GM12875 (cell line): ENCODE measurements around the gene FAM13A.

Experiments used
- H3K4me3 ChIP-seq: one replicate; pipeline ENCODE4 v1.5.1; 2011; ENCODE audit warnings: low read depth, low read length, control low read depth
- TF ChIP-seq, protein P1 (sequence below): IDR thresholded peaks from 2 replicates; pipeline ENCODE4 v1.5.1; 2011; ENCODE audit warnings: low read depth, mild to moderate bottlenecking, control low read depth, inconsistent platforms, low read length, moderate library complexity, borderline replicate concordance; ENCODE audit not compliant: insufficient read depth

The FAM13A gene

DNA sequence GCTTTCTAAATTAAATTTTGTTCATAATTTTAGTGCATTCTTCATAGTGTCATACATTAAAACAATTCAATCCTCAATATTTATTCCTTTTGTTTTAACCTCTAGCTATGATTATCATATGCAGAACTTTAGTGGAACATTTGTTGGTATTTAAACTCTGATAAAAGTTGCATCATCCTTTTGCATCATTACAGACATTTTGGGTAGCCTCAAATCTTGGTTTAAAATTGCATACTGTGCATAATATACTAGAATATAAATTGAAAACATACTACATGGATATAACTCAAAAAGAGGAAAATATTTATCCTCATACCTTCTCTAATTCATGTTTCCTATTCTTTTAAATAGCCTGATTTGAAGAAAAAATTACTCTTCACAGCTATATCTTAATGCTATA is 262.0 kb downstream of the FAM13A start:
- H3K4me3 ChIP-seq: no peak overlapping the region

DNA sequence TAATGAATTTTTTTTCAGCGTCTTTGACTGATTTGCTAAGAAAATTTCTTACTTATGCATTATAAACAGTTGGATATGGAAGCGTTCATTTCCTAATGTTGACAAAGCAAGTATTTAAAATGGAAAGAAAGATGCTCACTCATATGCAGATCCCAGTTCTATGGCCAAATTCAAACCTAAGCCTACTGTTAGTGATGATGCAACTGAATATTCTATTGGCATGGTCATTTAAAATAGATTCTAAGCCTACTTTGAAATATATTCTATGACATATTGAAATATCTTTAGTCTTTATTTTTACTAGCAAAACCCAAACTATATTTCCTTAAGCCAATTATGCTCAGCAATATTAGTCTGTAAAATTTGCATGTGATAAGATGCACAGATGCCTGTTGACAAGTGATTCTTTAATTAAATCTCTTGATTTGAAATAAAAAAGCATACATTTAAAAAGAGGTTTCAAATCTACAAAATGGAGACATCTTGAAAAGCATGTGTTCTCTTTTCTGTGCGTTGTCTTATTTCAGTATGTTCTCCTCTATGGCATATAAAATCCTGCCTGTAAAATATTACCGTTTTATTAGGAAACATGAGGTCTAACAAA is 262.8 kb downstream of the FAM13A start:
- TF ChIP-seq, protein P1, sequence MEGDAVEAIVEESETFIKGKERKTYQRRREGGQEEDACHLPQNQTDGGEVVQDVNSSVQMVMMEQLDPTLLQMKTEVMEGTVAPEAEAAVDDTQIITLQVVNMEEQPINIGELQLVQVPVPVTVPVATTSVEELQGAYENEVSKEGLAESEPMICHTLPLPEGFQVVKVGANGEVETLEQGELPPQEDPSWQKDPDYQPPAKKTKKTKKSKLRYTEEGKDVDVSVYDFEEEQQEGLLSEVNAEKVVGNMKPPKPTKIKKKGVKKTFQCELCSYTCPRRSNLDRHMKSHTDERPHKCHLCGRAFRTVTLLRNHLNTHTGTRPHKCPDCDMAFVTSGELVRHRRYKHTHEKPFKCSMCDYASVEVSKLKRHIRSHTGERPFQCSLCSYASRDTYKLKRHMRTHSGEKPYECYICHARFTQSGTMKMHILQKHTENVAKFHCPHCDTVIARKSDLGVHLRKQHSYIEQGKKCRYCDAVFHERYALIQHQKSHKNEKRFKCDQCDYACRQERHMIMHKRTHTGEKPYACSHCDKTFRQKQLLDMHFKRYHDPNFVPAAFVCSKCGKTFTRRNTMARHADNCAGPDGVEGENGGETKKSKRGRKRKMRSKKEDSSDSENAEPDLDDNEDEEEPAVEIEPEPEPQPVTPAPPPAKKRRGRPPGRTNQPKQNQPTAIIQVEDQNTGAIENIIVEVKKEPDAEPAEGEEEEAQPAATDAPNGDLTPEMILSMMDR: no peak
- no peak overlapping the region for H3K4me3 ChIP-seq

More for the DNA sequence above, 262.0 kb downstream of the FAM13A start:
- TF ChIP-seq, protein P1: no peak

DNA sequence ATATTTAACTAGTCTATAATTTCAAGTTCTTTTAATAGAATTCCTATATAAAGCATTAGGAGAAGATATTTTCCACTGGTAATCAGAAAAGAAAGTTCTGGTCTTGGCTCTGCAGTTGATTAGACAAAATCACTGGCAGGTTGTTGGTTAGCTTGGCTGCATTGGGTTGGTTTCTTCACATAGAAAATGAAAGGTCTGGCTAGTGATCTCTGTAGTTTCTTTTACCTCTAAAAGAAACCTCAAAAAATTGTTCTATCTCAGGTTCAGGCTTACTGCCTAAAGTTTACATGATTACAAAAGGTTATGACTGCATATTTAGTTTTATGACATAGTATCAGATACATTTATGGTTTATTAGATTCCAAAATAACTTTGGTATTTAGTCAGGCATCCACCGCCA is 263.5 kb downstream of the FAM13A start:
- TF ChIP-seq, protein P1: no peak
- H3K4me3 ChIP-seq: no peak overlapping the region

DNA sequence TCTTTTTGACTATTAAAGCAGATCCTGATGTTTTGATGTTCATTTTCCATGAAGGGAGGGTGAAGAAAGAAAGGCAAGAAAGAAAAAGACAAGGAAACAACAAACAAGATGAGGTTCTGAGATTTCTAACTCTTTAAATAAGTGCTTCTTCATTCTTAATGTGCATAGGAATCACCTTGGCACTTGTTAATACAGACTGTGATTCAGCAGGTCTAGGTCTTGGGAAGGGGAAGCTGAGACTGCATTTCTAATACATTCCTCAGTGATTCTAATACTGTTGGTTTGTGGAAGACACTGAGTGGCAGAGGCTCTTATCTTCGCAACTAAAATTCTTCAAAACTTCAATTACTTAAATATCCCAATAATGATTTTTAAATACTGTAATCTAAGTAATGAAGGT is 264.2 kb downstream of the FAM13A start:
- TF ChIP-seq, protein P1: no peak
- H3K4me3 ChIP-seq: no peak overlapping the region

DNA sequence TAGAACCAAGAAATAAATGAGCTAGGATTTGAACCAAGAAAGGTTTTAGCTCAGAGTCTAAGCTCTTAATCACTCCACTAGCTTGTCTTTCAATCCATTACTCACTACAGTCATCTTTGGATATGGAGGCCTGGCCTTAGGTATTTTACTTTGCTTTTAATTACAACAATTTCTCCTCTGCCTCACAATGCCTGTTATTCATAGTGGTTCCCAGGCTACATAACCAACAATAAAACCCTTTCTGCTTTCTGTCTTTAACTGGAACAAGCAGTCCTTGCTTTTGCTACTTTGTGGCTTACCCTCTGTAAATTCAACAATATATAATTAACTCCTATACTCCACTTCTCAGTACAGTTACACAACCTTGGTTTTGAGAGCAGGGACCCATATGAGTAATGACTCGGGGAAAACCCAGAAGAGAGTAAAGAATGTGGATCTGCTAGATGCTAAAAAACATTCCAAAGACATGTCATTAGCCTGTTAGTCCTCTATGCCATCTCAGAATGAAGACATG is 264.7 kb downstream of the FAM13A start:
- TF ChIP-seq, protein P1: no peak
- H3K4me3 ChIP-seq: no peak overlapping the region

DNA sequence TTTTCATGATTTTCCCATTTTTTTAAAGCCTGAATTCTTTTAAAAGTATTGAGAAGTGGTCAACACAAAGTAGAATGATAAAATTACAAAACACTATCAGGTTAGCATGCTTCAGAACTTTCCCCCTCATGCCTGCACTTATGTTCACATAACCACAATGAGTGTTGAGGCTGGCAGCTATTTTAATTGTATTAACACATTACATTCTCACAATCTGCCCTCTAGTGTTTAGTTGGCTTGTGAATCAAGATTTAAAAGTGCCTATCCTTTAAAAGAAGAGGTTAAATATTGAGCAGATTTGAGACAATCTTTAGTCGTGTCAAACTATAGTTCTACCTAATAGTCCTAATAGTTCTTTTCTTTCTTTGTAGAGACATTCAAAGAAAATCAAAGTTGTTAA is 265.7 kb downstream of the FAM13A start:
- H3K4me3 ChIP-seq: no peak overlapping the region
- TF ChIP-seq, protein P1: no peak

DNA sequence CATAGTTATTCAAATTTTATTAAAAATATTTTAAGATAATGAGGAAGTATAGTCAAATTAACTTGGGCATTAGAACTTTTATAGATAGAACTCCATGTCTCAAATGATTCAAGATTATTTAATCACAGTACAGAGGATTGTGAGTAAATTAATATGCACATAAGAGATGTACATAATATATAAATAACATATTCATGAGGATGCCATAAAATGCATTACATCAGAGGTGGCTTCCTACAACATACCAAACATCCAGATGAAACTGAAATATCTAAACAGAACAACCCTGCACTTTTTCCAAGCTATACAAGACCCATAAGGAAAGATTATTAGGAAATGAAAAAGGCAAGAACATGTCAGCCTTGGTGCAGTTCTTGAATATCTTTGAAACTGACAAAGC is 268.1 kb downstream of the FAM13A start:
- no peak overlapping the region for H3K4me3 ChIP-seq
- TF ChIP-seq, protein P1: no peak
